ENCODE data around the gene ZNRD2.

Gene ZNRD2

GRCh38 chr11:65613091-65613928 lies 43.0 kb downstream of the ZNRD2 start:
- Histone ChIP-seq H3K4me2 (peak overlapping the region; percentile 36), H3K36me3 (ENCODE audit: insufficient read depth) (no peaks in the 10 kb centered on the region), H2AFZ (ENCODE audit: low read depth) (peak overlapping the region; percentile 71; the same call in 1 of the 2 replicates), H3K27ac (peak overlapping the region; percentile 71), H3K4me1 (ENCODE audit: low read depth, poor library complexity, severe bottlenecking) (peaks cover 39% of the 10 kb centered on the region), H3K9ac (peak overlapping the region; percentile 70), H3K79me2 (ENCODE audit: insufficient read depth, low read depth) (peaks cover 36% of the 10 kb centered on the region), H3K4me3 (IDR thresholded peaks at IDR 0.05; ENCODE audit: insufficient read depth, low read depth, low read length) (peak overlapping the region; percentile 23), H4K20me1 (ENCODE audit: insufficient read depth) (no peaks in the 10 kb centered on the region), H3K27me3 (ENCODE audit: insufficient read depth, low read depth) (no peaks in the 10 kb centered on the region)
- TF ChIP-seq CTCF (conservative IDR thresholded peaks at IDR 0.05; ENCODE audit: low read depth, low read length): no peak

GRCh38 chr11:65615229-65615949 lies 45.1 kb downstream of the ZNRD2 start, which contains the start of gene PCNX3:
PCNX3 (plus strand) TSS chr11:65615776; CDS start chr11:65616312, 536 bp downstream.
- Histone ChIP-seq H3K4me2 (peak within 1 kb of the TSS; percentile 97), H3K4me3 (IDR thresholded peaks at IDR 0.05; ENCODE audit: insufficient read depth, low read depth, low read length) (peak within 1 kb of the TSS; percentile 49), H3K27me3 (ENCODE audit: insufficient read depth, low read depth) (no peaks in the 10 kb centered on the region), H3K27ac (peak within 1 kb of the TSS; percentile 71), H3K36me3 (ENCODE audit: insufficient read depth) (no peaks in the 10 kb centered on the region), H3K79me2 (ENCODE audit: insufficient read depth, low read depth) (peaks cover 42% of the 10 kb centered on the region), H3K4me1 (ENCODE audit: low read depth, poor library complexity, severe bottlenecking) (peaks cover 39% of the 10 kb centered on the region), H2AFZ (ENCODE audit: low read depth) (peak within 1 kb of the TSS; percentile 12; the same call in 1 of the 2 replicates), H3K9ac (peak within 1 kb of the TSS; percentile 70), H4K20me1 (ENCODE audit: insufficient read depth) (no peaks in the 10 kb centered on the region)
- no peak for TF ChIP-seq CTCF (conservative IDR thresholded peaks at IDR 0.05; ENCODE audit: low read depth, low read length)

- peaks cover 42% of the 10 kb centered on the region for H3K79me2 ChIP-seq (ENCODE audit: insufficient read depth, low read depth)
- no peaks in the 10 kb centered on the region for H3K36me3 ChIP-seq (ENCODE audit: insufficient read depth)
- H3K4me1 ChIP-seq (ENCODE audit: low read depth, poor library complexity, severe bottlenecking): peaks cover 35% of the 10 kb centered on the region
- H3K4me3 ChIP-seq (IDR thresholded peaks at IDR 0.05; ENCODE audit: insufficient read depth, low read depth, low read length): no peak overlapping the region
- peak overlapping the region; percentile 55 for H3K9ac ChIP-seq
- H3K27ac ChIP-seq: peak overlapping the region; percentile 44
- H4K20me1 ChIP-seq (ENCODE audit: insufficient read depth): no peaks in the 10 kb centered on the region
- no peak overlapping the region for H2AFZ ChIP-seq (ENCODE audit: low read depth)
- no peaks in the 10 kb centered on the region for H3K27me3 ChIP-seq (ENCODE audit: insufficient read depth, low read depth)
- TF ChIP-seq CTCF (conservative IDR thresholded peaks at IDR 0.05; ENCODE audit: low read depth, low read length): no peak
- peak overlapping the region; percentile 97 for H3K4me2 ChIP-seq
Observed at GRCh38 chr11:65615950-65616574, 45.8 kb downstream of the ZNRD2 start.

- Histone ChIP-seq H3K36me3 (ENCODE audit: insufficient read depth) (no peaks in the 10 kb centered on the region), H3K9ac (peak overlapping the region; percentile 55; the same call in 1 of the 2 replicates), H4K20me1 (ENCODE audit: insufficient read depth) (no peaks in the 10 kb centered on the region), H3K4me1 (ENCODE audit: low read depth, poor library complexity, severe bottlenecking) (peaks cover 31% of the 10 kb centered on the region), H3K4me2 (peak overlapping the region; percentile 97), H3K4me3 (IDR thresholded peaks at IDR 0.05; ENCODE audit: insufficient read depth, low read depth, low read length) (no peak overlapping the region), H2AFZ (ENCODE audit: low read depth) (no peak overlapping the region), H3K79me2 (ENCODE audit: insufficient read depth, low read depth) (peaks cover 42% of the 10 kb centered on the region), H3K27ac (no peak overlapping the region), H3K27me3 (ENCODE audit: insufficient read depth, low read depth) (no peaks in the 10 kb centered on the region)
- TF ChIP-seq CTCF (conservative IDR thresholded peaks at IDR 0.05; ENCODE audit: low read depth, low read length): no peak
Observed at GRCh38 chr11:65616575-65617001, 46.3 kb downstream of the ZNRD2 start.

Measured in KMS-11 (cell line).